DMS53 treated with DMSO at 0.1 percent for 48 hours (cell line): ENCODE results near the gene TGFBR1.
A peak's percentile ranks its signal among the peaks of the same experiment; 100 is the strongest.
"Not testable (repeated sequence)": the region's sequence is repeated elsewhere in the genome, so short reads cannot be mapped to it uniquely, and the experiment has no call there.

Experiments used
- DNase-seq: peaks from one replicate; lab custom pipeline; 2025; ENCODE audit not compliant: unreplicated experiment; lab: John Stamatoyannopoulos, UW

Gene TGFBR1

GRCh38 chr9:99185348-99185632 is 80.4 kb downstream of the TGFBR1 start:
- no peak for DNase-seq

DNA sequence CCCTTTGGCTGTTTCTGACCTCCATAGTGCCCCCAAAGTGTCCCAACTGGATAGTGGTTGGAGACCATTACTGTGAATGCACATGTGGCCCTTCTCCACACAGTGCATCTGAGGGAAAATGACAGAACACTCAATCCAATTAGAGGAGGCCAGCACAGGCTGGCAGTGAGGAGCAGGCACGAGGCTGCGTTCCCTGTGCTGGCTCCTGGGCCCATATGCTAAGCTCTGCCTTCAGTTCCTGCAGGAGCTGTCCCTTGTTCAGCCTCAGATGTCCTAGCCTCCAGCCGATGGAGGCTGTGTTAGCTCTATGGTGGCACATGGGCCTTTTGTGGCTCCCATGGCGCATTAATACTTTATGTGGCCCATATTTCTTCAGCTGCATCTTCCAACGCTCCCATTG is 81.0 kb downstream of the TGFBR1 start:
- no peak for DNase-seq

DNA sequence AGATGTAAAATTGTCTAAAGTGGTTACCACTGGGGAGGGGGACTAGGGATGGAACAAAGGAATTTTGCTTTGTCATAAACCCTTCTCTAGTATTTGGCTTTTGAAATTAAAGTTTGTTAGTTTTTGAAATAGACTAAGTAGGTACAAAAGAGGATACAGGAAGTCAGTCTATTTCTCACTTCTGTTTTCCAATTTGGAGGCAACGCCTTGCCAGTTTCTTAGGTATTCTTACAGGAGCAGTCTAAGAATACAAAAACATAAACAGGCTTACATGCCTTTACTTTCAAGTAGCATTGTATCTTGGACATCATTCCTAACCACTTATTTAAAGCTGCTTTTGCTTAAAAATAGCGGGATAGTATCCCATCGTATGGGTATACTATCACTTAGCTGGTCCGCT is 82.4 kb downstream of the TGFBR1 start:
- no peak for DNase-seq

GRCh38 chr9:99189186-99189585 is 84.3 kb downstream of the TGFBR1 start:
- DNase-seq = no peak

DNA sequence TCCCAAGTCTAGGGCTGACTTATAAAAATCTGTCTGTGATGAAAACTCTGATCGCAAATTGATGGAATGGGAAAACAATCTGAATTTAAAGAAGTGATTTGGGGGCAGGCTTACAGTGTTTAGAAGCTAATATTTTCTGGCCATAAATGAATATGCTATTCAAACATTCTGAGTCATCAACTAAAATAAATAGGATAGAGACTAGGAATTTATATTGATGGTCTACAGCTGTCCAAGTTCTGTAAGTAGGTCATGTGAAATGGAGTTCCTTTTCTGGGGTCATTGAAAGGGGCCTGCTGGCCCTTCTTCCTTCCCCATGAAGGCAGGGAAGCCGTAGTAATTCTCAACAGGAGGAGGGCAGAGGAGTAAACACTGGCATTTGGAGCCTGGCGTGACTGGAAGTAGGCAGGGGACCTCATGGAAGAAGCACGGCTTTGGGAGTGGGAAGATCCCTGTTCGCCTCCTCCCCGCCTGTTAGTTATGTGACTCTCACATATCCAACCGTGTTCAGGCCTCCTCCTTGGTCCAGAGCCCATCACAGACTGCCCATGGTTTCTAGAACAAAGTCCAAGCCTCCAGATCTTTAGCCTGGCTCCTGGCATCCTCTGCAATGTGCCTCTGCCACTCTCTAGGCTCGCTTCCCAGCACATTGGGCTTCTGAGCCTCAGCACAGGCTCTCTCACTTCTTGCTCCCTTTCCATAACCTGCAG is 85.1 kb downstream of the TGFBR1 start:
- DNase-seq = no peak

DNA sequence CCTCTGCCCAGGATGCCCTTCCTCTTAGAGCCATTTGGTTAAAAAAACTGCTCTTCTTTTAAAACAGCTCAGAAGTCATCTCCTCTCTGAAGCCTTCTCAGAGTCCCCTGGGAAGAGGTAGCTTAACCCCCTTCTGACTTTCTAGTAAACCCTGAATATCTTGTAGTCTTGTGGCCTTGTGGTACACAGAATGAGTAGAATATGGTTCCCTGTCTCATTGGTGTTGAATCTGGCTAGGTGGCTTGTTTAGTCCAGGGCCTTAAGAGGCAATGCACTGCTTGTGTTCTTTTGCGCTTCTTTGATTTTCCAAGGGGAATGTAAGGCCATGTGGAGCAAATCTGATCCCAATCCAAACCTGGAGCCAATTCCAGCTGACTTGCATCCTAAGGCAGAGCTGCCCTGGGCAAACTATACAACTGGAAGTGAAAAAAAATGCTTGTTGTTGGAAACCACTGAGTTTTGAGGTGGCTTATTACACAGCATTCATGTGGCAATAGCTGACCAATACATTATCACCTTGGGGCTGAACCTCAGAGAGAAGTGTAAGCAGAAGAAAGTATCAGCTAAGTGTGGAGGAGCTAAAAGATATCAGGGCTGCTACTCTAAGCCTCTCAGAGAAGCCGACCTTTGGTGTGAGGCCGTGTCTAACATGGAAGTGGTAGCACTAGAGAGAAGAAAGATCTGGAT is 85.8 kb downstream of the TGFBR1 start:
- DNase-seq = no peak

DNA sequence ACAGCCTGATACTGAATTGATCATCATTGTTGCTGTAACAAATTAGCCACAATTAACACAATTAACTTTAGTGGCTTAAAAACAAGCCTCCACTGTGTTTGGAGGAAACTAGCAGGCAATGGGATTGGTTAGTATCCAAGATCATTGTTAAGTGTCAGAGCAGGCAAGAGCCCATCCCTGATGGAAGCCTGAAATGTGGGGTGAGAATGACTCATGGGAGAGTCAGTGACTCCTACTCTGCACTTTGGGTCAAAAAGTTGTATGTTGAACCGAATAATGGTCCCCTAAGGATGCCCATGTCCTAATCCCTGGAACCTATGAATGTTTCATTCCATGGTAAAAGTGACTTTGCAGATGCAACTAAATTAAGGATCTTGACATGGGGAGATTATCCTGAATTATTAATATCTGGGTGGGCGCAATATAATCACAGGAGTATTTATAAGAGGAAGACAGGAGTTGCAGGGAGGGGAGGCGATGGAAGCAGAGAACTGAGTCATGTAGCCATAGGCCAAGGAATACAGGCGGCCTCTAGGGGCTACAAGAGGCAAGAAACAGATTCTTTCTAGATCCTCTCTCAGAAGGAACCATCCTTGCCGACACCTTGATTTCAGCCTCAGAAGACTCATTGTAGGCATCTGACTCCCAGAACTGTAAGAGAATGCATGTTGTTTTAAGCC is 88.0 kb downstream of the TGFBR1 start:
- DNase-seq = no peak

DNA sequence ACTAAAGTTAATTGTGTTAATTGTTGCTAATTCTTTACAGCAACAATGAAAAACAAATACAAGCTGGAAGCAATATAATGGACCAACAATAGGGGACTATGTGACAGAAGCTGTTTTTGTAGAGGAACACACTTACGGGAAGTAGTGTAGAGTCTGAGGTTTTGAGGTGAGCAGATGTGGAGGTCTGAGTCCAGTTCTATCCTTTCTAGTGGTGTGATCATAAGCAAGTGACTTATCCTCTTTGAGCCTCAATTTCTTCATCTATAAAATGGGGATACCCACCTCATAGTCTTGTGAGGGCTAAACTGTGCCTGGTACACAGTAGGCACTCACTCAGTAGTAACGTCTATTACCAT is 88.5 kb downstream of the TGFBR1 start:
- no peak for DNase-seq

DNA sequence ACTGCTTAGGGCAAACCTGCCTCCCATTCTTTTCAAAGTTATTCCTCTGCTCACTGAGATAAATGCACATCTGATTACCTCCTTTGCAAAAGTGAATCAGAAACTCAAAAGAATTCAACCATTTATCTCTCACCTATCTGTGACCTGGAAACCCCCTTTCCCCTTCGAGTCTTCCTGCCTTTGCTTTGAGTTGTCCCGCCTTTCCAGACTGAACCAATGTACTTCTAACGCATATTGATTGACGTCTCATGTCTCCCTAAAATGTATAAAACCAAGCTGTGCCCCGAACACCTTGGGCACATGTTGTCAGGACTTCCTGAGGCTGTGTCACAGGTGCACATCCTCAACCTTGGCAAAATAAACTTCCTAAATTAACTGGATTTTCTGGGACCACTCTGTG is 91.6 kb downstream of the TGFBR1 start:
- not testable (repeated sequence) for DNase-seq

- no peak for DNase-seq
These were observed 92.3 kb downstream of the TGFBR1 start for GRCh38 chr9:99197124-99197630.

DNA sequence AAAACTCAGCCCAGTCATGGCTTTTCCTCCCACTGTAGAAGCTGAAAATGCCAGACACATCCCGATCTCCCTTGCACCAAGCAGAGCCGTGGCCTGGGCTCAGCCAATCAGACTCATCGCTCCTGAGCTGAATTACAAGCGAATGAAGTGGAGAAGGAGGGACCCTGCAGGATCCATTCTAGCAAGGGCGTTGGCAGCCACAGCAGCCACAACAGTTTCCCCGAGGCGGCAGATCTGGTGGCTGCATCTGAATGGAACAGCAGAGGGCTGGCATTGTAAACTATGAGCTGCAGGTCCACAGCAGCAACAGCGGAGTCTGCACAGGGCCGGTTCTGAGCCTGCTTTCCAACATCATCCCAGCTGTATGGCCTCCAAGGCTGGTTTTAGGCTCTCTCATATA is 93.1 kb downstream of the TGFBR1 start:
- DNase-seq = no peak

DNA sequence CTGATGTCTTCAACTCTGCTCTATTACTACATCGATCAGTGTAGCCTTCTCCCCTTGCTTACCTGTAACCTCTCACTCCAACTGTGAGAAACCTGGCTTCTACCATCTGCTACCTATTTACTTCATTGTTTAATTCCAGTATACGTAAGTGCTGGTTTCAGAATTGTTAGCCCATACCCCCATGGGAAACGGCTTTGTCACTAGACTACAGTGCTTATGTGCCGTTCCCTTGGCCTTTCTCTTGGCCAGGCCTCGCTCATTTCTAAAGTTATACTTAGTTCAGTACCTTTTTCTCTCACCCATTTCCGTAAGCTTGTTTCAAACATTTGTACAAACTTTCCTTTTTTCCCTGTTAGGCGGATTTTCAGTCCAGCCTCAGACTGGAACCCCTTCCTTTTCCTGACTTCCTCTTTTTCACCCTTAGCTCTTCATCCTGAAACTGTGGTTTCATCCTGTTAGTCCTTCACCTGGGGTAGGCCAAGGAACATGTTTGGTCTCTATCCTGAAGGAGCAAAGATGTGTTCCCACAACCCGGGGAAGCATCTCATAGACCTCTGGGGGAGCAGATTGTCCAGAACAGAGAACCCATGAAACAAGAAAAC is 95.1 kb downstream of the TGFBR1 start:
- peak; percentile 19 for DNase-seq

DNA sequence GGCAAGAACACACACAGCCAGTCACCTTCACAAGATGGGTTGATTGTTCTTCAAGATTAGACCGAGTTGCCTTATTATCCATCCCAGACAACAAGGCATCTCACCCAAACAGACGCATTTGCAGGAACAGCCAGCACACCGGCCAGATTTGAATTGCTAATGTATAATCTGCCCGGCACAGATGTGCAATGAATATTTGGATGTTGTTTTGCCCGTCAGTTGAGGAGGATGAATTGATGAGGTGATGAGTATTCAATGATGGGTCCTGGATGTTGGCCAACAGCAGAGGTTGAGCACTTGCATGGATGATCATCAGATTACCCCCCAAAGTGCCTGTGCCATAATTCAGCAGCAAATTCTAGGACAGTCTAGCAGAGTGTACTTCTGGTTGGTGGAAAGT is 96.7 kb downstream of the TGFBR1 start:
- DNase-seq = no peak
